SK-N-SH (cell line): ENCODE data around the gene ACOT7. TPM values are rescaled to one million over a fixed set of nuclear protein-coding genes. Genes with fewer than 3 reads are reported as not detected.

Source experiments
- CTCF ChIA-PET: fragments of 300-600, 350-600 bp; formaldehyde crosslinking; extraction: SDS; loops from one replicate; lab custom pipeline; 2021; lab: Yijun Ruan, JAX
- POLR2A ChIA-PET: fragments of 350-600 bp; sonication (Branson Sonifier 250); formaldehyde crosslinking; extraction: SDS; loops from one replicate; lab custom pipeline; 2020; ENCODE audit warnings: antibody characterized with exemption, inconsistent platforms; lab: Yijun Ruan, JAX
- DNase-seq: peaks from one replicate; pipeline ENCODE4 v3.0.0; 2012
- H2AFZ ChIP-seq: fragments of 200-600 bp; sonication (generic); 2 replicates; pipeline ENCODE4 v1.8.1; 2016; ENCODE audit warnings: antibody characterized with exemption, mild to moderate bottlenecking, low read depth
- H3F3A ChIP-seq: fragments of 200-600 bp; sonication (generic); replicated peaks from 2 replicates; pipeline ENCODE3; 2016; ENCODE audit warnings: antibody characterized with exemption, mild to moderate bottlenecking; ENCODE audit not compliant: insufficient read depth
- H3K27ac ChIP-seq, 2 experiments: fragments of 200-500 bp in 1 of 2; fragments of 200-600 bp in 1 of 2; sonication (Bioruptor generic) in 1 of 2; sonication (generic), shearing (Covaris generic) in 1 of 2; 2 replicates each; pipeline versions ENCODE4 v1.5.1 to v1.6.1; 2014 to 2016; ENCODE audit warnings: low read depth in 2 of 2, inconsistent platforms in 1 of 2, low read length in 1 of 2, mild to moderate bottlenecking in 1 of 2, mixed read lengths in 1 of 2
- H3K27me3 ChIP-seq: fragments of 200-600 bp; sonication (generic), shearing (Covaris generic); 2 replicates; pipeline ENCODE4 v1.6.1; 2016; ENCODE audit warnings: mixed run types; ENCODE audit not compliant: insufficient read depth
- H3K36me3 ChIP-seq, 2 experiments: fragments of 200-500 bp in 1 of 2; fragments of 200-600 bp in 1 of 2; sonication (Bioruptor generic) in 1 of 2; sonication (generic) in 1 of 2; replicated peaks in 1 of 2; 2 replicates each; pipeline versions ENCODE3 to v1.5.1; 2014 to 2016; ENCODE audit warnings: low read length in 1 of 2, mild to moderate bottlenecking in 1 of 2; ENCODE audit not compliant: insufficient read depth in 2 of 2, control insufficient read depth in 1 of 2
- H3K4me1 ChIP-seq, 2 experiments: fragments of 200-500 bp in 1 of 2; fragments of 200-600 bp in 1 of 2; sonication (Bioruptor generic) in 1 of 2; sonication (generic), shearing (Covaris generic) in 1 of 2; 2 replicates each; pipeline versions ENCODE4 v1.5.1 to v1.6.1; 2014 to 2016; ENCODE audit warnings: low read depth in 1 of 2, low read length in 1 of 2, mixed run types in 1 of 2; ENCODE audit not compliant: insufficient read depth in 2 of 2, control insufficient read depth in 1 of 2
- H3K4me2 ChIP-seq: fragments of 200-600 bp; sonication (generic), shearing (Covaris generic); 2 replicates; pipeline ENCODE4 v1.6.1; 2017; ENCODE audit warnings: mixed run types
- H3K4me3 ChIP-seq, 2 experiments: fragments of 200-500 bp in 1 of 2; fragments of 200-600 bp in 1 of 2; sonication (Bioruptor generic) in 1 of 2; sonication (generic), shearing (Covaris generic) in 1 of 2; 2 replicates each; pipeline versions ENCODE4 v1.5.1 to v1.8.1; 2014 to 2016; ENCODE audit warnings: low read depth in 2 of 2, inconsistent platforms in 1 of 2, low read length in 1 of 2, mild to moderate bottlenecking in 1 of 2, mixed read lengths in 1 of 2, moderate library complexity in 1 of 2
- H3K79me2 ChIP-seq: fragments of 200-600 bp; sonication (generic); 2 replicates; pipeline ENCODE4 v1.8.1; 2017; ENCODE audit warnings: mild to moderate bottlenecking; ENCODE audit not compliant: insufficient read depth
- H3K9ac ChIP-seq: fragments of 200-600 bp; sonication (generic); 2 replicates; pipeline ENCODE4 v1.6.1; 2017; ENCODE audit warnings: mixed run types
- H3K9me2 ChIP-seq: fragments of 200-600 bp; sonication (generic); 2 replicates; pipeline ENCODE4 v1.6.1; 2017; ENCODE audit warnings: mixed run types
- H3K9me3 ChIP-seq: fragments of 200-600 bp; sonication (generic); 2 replicates; pipeline ENCODE4 v1.6.1; 2017; ENCODE audit warnings: mixed run types, mild to moderate bottlenecking, moderate library complexity
- H4K20me1 ChIP-seq: fragments of 200-600 bp; sonication (generic); 2 replicates; pipeline ENCODE4 v1.6.1; 2017; ENCODE audit warnings: mild to moderate bottlenecking, mixed run types; ENCODE audit not compliant: insufficient read depth
- CHD2 ChIP-seq: fragments of 150-350 bp; IDR thresholded peaks from 2 replicates; pipeline ENCODE4 v1.6.1; 2018; ENCODE audit warnings: low read length; ENCODE audit not compliant: partially characterized antibody
- ELF1 ChIP-seq: IDR thresholded peaks from 2 replicates; pipeline ENCODE4 v1.4.0; 2012
- EP300 ChIP-seq, 2 experiments: IDR thresholded peaks; 2 replicates each; pipeline versions ENCODE4 v1.4.0 to v1.6.1; 2012; ENCODE audit warnings: borderline replicate concordance in 1 of 2, low read depth in 1 of 2, low read length in 1 of 2
- EZH2phosphoT487 ChIP-seq: fragments of 200-600 bp; sonication (generic); IDR thresholded peaks from 2 replicates; pipeline ENCODE4 v1.6.1; 2017; ENCODE audit warnings: low read depth, mixed run types, mild to moderate bottlenecking, antibody characterized with exemption, moderate library complexity, borderline replicate concordance
- FOSL2 ChIP-seq: IDR thresholded peaks from 2 replicates; pipeline ENCODE4 v1.4.0; 2012; ENCODE audit warnings: low read depth, mild to moderate bottlenecking, moderate library complexity, borderline replicate concordance
- FOXJ3 ChIP-seq: sonication (generic); formaldehyde crosslinking; IDR thresholded peaks from 2 replicates; pipeline ENCODE4 v1.5.1; 2020; ENCODE audit warnings: mild to moderate bottlenecking, missing genetic modification reagents
- GATA2 ChIP-seq: sonication (generic); formaldehyde crosslinking; IDR thresholded peaks from 2 replicates; pipeline ENCODE4 v1.5.0; 2020; ENCODE audit warnings: mild to moderate bottlenecking, missing genetic modification reagents
- JUND ChIP-seq: IDR thresholded peaks from 2 replicates; pipeline ENCODE4 v1.4.0; 2012
- MEF2A ChIP-seq: IDR thresholded peaks from 2 replicates; pipeline ENCODE4 v1.4.0; 2012; ENCODE audit warnings: low read depth, borderline replicate concordance
- MXI1 ChIP-seq: IDR thresholded peaks from 2 replicates; pipeline ENCODE4 v1.6.1; 2012; ENCODE audit warnings: mild to moderate bottlenecking, low read depth, low read length, improper control_type of control experiment
- NRF1 ChIP-seq: IDR thresholded peaks from 2 replicates; pipeline ENCODE4 v1.6.1; 2012; ENCODE audit warnings: low read depth, mild to moderate bottlenecking, low read length
- RAD21 ChIP-seq: IDR thresholded peaks from 2 replicates; pipeline ENCODE4 v1.6.1; 2012; ENCODE audit warnings: mild to moderate bottlenecking, low read length
- RFX5 ChIP-seq: IDR thresholded peaks from 2 replicates; pipeline ENCODE4 v1.6.1; 2012; ENCODE audit warnings: mild to moderate bottlenecking, improper control_type of control experiment, low read length
- RXRA ChIP-seq: IDR thresholded peaks from 2 replicates; pipeline ENCODE4 v1.4.0; 2012; ENCODE audit warnings: low read depth, mild to moderate bottlenecking, borderline replicate concordance
- TCF12 ChIP-seq: IDR thresholded peaks from 2 replicates; pipeline ENCODE4 v1.4.0; 2012
- TEAD4 ChIP-seq: IDR thresholded peaks from 2 replicates; pipeline ENCODE4 v1.4.0; 2012; ENCODE audit warnings: mild to moderate bottlenecking, borderline replicate concordance; ENCODE audit not compliant: insufficient read depth
- WGBS: methylation state at CpG from one replicate; pipeline ENCODE4 v1.1.6; 2017; ENCODE audit warnings: low lambda C conversion rate; 5-methylcytosine and 5-hydroxymethylcytosine counted together
- polyA plus RNA-seq, 3 experiments: library from polyadenylated mRNA; depleted of rRNA; stranded (reverse); fragments of >200 nt; gene quantifications; 2 replicates each; pipeline ENCODE4 v1.2.3, GENCODE V29; 2012
- TF ChIP-seq, protein P1 (sequence below): IDR thresholded peaks from 2 replicates; pipeline ENCODE4; 2012
- TF ChIP-seq, protein P2 (sequence below): fragments of 200-600 bp; sonication (generic); IDR thresholded peaks from 2 replicates; pipeline ENCODE4 v1.6.1; 2017; ENCODE audit warnings: antibody characterized with exemption, mild to moderate bottlenecking, moderate library complexity
- TF ChIP-seq, protein P3 (sequence below): IDR thresholded peaks from 2 replicates; pipeline ENCODE4 v1.4.0; 2012; ENCODE audit warnings: low read depth
- TF ChIP-seq, protein P4 (sequence below): IDR thresholded peaks from 2 replicates; pipeline ENCODE4 v1.4.0; 2012; ENCODE audit warnings: low read depth, borderline replicate concordance
- TF ChIP-seq, protein P5 (sequence below): IDR thresholded peaks from 2 replicates; pipeline ENCODE4 v1.4.0; 2012; ENCODE audit warnings: low read depth, borderline replicate concordance
- TF ChIP-seq, protein P6 (sequence below): IDR thresholded peaks from 2 replicates; pipeline ENCODE4 v1.6.1; 2012; ENCODE audit warnings: mild to moderate bottlenecking, low read depth, low read length, moderate library complexity

ACOT7 gene
- polyA plus RNA-seq, 1 of the 3 experiments (the other 2 are of a cell fraction): 289 TPM

DNA sequence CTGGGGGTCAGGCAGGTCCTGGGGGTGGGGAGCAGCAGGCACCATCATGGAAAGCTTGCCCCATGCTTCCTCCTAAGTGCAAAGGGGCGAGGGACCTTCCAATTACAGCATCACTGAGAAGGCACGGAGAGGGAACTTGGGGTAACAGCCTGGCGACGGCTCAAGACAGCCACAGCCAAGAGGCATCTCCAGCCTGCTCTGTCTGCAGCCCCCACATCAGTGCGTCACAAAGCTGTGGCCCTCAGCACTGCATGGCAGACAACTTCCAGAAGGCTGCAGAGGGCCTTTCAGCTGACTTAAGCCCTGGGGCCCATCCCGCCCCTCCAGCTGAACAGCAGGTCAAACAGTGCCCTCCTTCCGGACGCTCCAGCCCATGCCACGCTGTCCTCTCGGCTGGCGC lies 119.5 kb downstream of the ACOT7 start (continued):
- TF ChIP-seq RFX5 (no peak), RXRA (no peak), EZH2phosphoT487 (no peak), CHD2 (no peak), MEF2A (no peak), FOSL2 (no peak), MXI1 (no peak), ELF1 (no peak)

DNA sequence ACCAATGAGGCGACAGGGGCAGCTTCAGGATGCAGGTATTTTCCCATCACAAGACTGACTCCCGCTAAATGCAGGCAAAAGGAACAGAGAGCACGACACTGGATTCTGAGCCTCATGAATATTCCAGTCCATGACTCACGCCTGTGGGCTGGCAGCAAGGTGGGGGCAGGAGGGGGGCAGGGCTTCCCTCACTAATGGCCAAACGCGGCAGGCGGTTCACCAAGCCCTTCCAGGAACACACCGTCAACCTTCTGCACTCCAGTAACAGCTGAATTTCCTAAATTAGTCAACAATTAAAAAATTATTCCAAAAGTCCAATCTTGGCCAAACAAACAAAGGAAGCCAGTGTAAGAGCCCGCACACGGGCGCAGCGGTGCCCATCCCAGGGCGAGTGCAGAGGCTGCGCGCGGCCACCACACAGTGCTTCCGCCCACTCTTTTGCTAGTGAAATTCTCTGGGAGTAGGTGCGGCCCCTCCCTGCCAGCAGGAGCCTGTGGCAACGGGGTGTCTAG lies 120.1 kb downstream of the ACOT7 start:
- Histone ChIP-seq H3K27ac (no peak overlapping the region; a peak in 1 of 4 replicates), H3K79me2 (no peaks in the 10 kb centered on the region), H4K20me1 (peaks cover 10% of the 10 kb centered on the region; the same call in 1 of the 2 replicates), H3K4me1 (peaks cover 7 to 50% of the 10 kb centered on the region in 2 experiments; a peak in 2 of 4 replicates), H3K4me3 (no peak overlapping the region), H3K9me3 (no peaks in the 10 kb centered on the region), H2AFZ (no peak overlapping the region), H3K9me2 (no peaks in the 10 kb centered on the region), H3K9ac (no peak overlapping the region), H3K27me3 (no peaks in the 10 kb centered on the region), H3F3A (no peaks in the 10 kb centered on the region), H3K4me2 (no peak overlapping the region), H3K36me3 (no peaks in the 10 kb centered on the region)
- ChIA-PET POLR2A (interaction anchor here (0.5 kb wide), 1 partner anchor 114 kb away, joined by 3 read pairs; no protein-coding TSS in a partner anchor), CTCF (interaction anchor here (1.1 to 1.2 kb wide), 2 partner anchors 71 to 132 kb away, joined by 3 to 4 read pairs; no protein-coding TSS in a partner anchor)
- 76% methylated on average over 12 of the region's 19 CpGs for WGBS
- no peak for DNase-seq
- TF ChIP-seq MEF2A (no peak), GATA2 (CRISPR knock-in tag) (no peak), FOXJ3 (CRISPR knock-in tag) (no peak), ELF1 (no peak), TEAD4 (no peak), NRF1 (no peak), JUND (peak; percentile 64), FOSL2 (peak; percentile 75), RFX5 (no peak), TCF12 (no peak), RAD21 (no peak), EZH2phosphoT487 (no peak), EP300 (IDR thresholded peaks at IDR 0.05; ENCODE audit: borderline replicate concordance in 1 of 2, low read depth in 1 of 2, low read length in 1 of 2) (no peak)
- TF ChIP-seq, protein P1, sequence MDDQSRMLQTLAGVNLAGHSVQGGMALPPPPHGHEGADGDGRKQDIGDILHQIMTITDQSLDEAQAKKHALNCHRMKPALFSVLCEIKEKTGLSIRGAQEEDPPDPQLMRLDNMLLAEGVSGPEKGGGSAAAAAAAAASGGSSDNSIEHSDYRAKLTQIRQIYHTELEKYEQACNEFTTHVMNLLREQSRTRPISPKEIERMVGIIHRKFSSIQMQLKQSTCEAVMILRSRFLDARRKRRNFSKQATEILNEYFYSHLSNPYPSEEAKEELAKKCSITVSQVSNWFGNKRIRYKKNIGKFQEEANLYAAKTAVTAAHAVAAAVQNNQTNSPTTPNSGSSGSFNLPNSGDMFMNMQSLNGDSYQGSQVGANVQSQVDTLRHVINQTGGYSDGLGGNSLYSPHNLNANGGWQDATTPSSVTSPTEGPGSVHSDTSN: no peak
- TF ChIP-seq, protein P2, sequence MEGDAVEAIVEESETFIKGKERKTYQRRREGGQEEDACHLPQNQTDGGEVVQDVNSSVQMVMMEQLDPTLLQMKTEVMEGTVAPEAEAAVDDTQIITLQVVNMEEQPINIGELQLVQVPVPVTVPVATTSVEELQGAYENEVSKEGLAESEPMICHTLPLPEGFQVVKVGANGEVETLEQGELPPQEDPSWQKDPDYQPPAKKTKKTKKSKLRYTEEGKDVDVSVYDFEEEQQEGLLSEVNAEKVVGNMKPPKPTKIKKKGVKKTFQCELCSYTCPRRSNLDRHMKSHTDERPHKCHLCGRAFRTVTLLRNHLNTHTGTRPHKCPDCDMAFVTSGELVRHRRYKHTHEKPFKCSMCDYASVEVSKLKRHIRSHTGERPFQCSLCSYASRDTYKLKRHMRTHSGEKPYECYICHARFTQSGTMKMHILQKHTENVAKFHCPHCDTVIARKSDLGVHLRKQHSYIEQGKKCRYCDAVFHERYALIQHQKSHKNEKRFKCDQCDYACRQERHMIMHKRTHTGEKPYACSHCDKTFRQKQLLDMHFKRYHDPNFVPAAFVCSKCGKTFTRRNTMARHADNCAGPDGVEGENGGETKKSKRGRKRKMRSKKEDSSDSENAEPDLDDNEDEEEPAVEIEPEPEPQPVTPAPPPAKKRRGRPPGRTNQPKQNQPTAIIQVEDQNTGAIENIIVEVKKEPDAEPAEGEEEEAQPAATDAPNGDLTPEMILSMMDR: no peak
- TF ChIP-seq, protein P3, sequence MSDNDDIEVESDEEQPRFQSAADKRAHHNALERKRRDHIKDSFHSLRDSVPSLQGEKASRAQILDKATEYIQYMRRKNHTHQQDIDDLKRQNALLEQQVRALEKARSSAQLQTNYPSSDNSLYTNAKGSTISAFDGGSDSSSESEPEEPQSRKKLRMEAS: 0 out of 2 replicates have a peak, but pooled peaks have one; percentile 14
- TF ChIP-seq, protein P4, sequence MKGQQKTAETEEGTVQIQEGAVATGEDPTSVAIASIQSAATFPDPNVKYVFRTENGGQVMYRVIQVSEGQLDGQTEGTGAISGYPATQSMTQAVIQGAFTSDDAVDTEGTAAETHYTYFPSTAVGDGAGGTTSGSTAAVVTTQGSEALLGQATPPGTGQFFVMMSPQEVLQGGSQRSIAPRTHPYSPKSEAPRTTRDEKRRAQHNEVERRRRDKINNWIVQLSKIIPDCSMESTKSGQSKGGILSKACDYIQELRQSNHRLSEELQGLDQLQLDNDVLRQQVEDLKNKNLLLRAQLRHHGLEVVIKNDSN: no peak
- TF ChIP-seq, protein P5, sequence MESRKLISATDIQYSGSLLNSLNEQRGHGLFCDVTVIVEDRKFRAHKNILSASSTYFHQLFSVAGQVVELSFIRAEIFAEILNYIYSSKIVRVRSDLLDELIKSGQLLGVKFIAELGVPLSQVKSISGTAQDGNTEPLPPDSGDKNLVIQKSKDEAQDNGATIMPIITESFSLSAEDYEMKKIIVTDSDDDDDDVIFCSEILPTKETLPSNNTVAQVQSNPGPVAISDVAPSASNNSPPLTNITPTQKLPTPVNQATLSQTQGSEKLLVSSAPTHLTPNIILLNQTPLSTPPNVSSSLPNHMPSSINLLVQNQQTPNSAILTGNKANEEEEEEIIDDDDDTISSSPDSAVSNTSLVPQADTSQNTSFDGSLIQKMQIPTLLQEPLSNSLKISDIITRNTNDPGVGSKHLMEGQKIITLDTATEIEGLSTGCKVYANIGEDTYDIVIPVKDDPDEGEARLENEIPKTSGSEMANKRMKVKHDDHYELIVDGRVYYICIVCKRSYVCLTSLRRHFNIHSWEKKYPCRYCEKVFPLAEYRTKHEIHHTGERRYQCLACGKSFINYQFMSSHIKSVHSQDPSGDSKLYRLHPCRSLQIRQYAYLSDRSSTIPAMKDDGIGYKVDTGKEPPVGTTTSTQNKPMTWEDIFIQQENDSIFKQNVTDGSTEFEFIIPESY: no peak
- TF ChIP-seq, protein P6, sequence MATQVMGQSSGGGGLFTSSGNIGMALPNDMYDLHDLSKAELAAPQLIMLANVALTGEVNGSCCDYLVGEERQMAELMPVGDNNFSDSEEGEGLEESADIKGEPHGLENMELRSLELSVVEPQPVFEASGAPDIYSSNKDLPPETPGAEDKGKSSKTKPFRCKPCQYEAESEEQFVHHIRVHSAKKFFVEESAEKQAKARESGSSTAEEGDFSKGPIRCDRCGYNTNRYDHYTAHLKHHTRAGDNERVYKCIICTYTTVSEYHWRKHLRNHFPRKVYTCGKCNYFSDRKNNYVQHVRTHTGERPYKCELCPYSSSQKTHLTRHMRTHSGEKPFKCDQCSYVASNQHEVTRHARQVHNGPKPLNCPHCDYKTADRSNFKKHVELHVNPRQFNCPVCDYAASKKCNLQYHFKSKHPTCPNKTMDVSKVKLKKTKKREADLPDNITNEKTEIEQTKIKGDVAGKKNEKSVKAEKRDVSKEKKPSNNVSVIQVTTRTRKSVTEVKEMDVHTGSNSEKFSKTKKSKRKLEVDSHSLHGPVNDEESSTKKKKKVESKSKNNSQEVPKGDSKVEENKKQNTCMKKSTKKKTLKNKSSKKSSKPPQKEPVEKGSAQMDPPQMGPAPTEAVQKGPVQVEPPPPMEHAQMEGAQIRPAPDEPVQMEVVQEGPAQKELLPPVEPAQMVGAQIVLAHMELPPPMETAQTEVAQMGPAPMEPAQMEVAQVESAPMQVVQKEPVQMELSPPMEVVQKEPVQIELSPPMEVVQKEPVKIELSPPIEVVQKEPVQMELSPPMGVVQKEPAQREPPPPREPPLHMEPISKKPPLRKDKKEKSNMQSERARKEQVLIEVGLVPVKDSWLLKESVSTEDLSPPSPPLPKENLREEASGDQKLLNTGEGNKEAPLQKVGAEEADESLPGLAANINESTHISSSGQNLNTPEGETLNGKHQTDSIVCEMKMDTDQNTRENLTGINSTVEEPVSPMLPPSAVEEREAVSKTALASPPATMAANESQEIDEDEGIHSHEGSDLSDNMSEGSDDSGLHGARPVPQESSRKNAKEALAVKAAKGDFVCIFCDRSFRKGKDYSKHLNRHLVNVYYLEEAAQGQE: no peak
